ENCODE results near the gene KDM5B.
"Not testable (repeated sequence)": the region's sequence is repeated elsewhere in the genome, so short reads cannot be mapped to it uniquely, and the experiment has no call there.

The KDM5B gene

GRCh38 chr1:202794051-202794740, 14.0 kb downstream of the KDM5B start:
- H3K4me3 ChIP-seq (ENCODE audit: low read depth, low read length): no peak overlapping the region

DNA sequence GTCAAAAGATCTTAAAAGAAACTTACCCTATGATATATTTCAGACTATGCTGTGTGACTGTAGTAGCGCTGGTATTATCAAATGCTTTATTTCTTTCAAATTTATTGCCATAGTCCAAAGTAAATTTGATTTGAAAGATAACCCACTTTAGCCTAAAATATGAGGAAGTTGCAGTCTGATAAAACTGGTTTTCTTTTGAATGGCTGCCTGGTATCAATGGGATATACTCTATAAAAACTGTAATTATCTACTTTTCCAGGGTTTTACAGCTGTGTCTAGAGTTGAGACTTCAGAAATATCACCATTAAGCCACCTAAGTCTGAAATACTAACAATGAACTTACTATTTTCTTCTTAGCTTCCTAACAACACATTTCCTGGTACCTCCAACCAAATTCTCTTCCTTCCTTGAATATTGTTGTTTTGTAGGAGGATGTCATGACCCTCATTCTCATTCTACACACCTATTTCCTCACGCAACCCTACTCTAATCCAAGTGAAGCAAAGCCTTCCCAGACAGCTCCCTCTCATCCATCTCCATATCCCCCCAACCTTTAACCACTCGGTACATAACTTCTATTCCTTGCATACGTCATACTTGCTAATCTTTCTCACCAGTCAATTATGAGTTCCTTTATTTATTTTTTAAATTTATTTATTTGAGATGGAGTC, 17.0 kb downstream of the KDM5B start:
- H3K4me3 ChIP-seq (ENCODE audit: low read depth, low read length): no peak overlapping the region

- H3K4me3 ChIP-seq (ENCODE audit: low read depth, low read length): no peak overlapping the region
Observed at GRCh38 chr1:202788800-202789199, 19.4 kb downstream of the KDM5B start.

DNA sequence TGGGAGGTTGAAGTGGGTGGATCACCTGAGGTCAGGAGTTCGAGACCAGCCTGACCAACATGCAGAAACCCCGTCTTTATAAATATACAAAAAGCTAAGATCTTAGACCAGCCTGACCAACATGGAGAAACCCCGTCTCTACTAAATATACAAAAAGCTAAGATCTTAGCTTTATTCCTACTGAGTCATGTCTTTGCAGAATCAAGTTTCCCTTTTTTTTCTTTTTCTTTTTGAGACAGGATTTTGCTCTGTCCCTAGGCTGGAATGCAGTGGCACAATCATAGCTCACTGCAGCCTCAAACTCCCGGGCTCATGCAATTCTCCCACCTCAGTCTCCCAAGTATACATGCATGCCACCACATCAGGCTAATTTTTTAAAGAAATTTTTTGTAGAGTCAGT, 21.4 kb downstream of the KDM5B start:
- H3K4me3 ChIP-seq (ENCODE audit: low read depth, low read length): no peak overlapping the region

GRCh38 chr1:202781180-202781579, 27.0 kb downstream of the KDM5B start:
- no peak overlapping the region for H3K4me3 ChIP-seq (ENCODE audit: low read depth, low read length)

DNA sequence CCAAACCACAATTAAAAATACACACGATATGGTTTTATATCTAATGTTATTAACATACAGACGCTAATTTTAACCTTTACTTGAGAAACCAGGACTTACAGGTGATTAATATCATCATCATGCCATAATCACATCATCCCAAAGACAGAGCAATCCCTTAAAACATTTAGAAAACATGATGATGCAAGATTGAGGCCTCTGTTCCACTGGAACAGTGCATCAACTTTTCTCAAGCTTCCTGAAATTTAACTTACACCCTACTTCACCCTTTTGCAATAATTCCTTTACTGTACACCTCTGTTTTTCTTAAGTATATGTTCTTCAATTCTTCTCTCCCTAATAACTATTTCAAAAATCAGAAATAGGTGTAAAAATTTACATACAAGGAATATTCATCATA, 38.1 kb downstream of the KDM5B start:
- no peak overlapping the region for H3K4me3 ChIP-seq (ENCODE audit: low read depth, low read length)

- no peak overlapping the region for H3K4me3 ChIP-seq (ENCODE audit: low read depth, low read length)
Observed at GRCh38 chr1:202765721-202766120, 42.5 kb downstream of the KDM5B start.

GRCh38 chr1:202762019-202762418, 46.2 kb downstream of the KDM5B start:
- H3K4me3 ChIP-seq (ENCODE audit: low read depth, low read length): no peak overlapping the region

DNA sequence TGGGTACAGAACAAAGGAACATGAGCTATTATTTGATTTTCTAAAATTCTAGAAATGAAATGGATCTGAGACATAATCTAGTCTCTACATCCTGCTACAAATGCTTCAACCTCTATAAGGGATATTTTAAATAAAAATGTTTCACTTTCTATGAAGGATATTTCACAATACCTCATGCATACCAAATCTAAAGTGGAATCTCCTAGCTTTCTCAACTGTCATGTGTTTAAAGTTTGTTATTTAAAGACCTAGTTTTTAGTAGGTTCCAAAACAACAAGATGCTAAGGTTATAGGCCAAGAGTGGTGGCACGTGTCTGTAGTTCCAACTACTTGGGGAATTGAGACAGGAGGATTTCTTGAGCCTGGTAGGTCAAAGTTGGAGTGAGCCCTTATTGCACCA, 47.6 kb downstream of the KDM5B start:
- H3K4me3 ChIP-seq (ENCODE audit: low read depth, low read length): no peak overlapping the region

GRCh38 chr1:202756391-202756790, 51.8 kb downstream of the KDM5B start:
- no peak overlapping the region for H3K4me3 ChIP-seq (ENCODE audit: low read depth, low read length)

- H3K4me3 ChIP-seq (ENCODE audit: low read depth, low read length): no peak overlapping the region
Observed at GRCh38 chr1:202754293-202754692, 53.9 kb downstream of the KDM5B start.

DNA sequence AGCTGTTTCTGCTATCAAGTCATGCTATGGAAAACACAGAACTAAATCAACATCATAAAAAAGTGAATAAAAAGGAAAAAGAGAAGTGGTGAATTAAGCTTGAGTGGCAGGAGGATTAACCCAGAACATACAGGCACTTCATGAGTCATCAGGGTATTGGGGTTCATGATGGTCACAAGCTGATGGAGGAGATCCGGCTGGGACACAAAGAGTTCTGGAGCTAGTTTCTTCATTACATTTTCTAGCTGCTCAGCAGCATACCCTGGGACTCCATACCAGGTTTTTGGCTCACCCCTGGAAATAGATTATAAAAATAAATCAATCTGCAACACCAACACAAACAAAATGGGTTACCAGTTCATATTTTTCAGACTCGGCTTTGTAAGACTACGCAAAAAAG, 55.4 kb downstream of the KDM5B start:
- no peak overlapping the region for H3K4me3 ChIP-seq (ENCODE audit: low read depth, low read length)

DNA sequence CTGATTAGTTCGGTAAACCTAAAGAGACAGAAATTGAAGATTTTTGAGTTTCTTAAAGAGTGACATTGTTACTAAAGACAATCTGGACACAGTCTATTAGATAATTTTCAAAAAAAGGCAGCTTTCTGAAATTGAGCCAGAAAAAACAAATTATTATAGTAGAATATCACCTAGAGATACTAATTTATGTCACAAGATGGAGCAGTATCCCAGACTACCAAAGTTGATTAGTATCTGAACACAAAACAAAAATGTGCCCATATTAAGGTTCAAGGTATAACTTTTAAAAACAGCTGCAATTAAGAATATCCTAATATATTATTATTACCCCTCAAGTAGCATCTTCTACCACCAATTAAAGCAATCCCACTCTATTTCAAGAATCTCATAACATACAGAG, 57.5 kb downstream of the KDM5B start:
- no peak overlapping the region for H3K4me3 ChIP-seq (ENCODE audit: low read depth, low read length)

GRCh38 chr1:202750024-202750423, 58.2 kb downstream of the KDM5B start:
- H3K4me3 ChIP-seq (ENCODE audit: low read depth, low read length): no peak overlapping the region

- H3K4me3 ChIP-seq (ENCODE audit: low read depth, low read length): no peak overlapping the region
Observed at GRCh38 chr1:202745323-202745888, 62.8 kb downstream of the KDM5B start.

DNA sequence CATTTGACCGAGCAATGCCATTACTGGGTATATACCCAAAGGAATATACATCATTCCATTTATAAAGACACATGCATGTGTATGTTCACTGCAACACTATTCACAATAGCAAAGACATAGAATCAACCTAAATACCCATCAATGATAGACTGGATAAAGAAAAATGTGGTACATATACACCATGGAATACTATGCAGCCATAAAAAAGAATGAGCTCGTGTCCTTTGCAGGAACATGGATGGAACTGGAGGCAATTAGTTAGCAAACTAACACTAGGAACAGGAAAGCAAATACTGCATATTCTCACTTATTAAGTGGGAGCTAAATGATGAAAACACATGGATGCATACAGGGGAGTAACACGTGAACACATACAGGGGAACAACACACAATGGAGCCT, 63.5 kb downstream of the KDM5B start:
- not testable (repeated sequence) for H3K4me3 ChIP-seq (ENCODE audit: low read depth, low read length)

GRCh38 chr1:202742496-202742895, 65.7 kb downstream of the KDM5B start:
- H3K4me3 ChIP-seq (ENCODE audit: low read depth, low read length): no peak overlapping the region

- no peak overlapping the region for H3K4me3 ChIP-seq (ENCODE audit: low read depth, low read length)
Observed at GRCh38 chr1:202733251-202733650, 75.0 kb downstream of the KDM5B start.

- H3K4me3 ChIP-seq (ENCODE audit: low read depth, low read length): no peak overlapping the region
Observed at GRCh38 chr1:202728951-202729350, 79.3 kb downstream of the KDM5B start.

DNA sequence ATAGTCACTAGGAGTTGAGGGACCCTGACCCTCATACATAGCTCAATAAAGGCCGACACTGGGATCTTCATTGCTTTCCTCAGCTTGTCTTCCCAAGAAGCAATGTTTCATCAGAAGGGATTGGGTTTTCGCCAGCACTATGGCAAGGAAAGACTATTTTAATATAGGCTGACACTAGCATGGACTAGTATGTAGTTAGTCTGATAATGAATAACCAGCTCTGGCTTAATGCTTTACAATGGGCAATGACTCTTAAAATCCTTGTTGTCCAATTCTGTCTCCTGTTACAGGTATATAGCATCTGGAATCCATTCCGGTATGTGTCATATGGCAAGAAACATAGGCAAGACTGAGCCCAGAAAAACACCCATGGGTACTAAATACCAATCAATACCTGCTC, 82.7 kb downstream of the KDM5B start:
- H3K4me3 ChIP-seq (ENCODE audit: low read depth, low read length): no peak overlapping the region

GRCh38 chr1:202723708-202724107, 84.5 kb downstream of the KDM5B start:
- no peak overlapping the region for H3K4me3 ChIP-seq (ENCODE audit: low read depth, low read length)

DNA sequence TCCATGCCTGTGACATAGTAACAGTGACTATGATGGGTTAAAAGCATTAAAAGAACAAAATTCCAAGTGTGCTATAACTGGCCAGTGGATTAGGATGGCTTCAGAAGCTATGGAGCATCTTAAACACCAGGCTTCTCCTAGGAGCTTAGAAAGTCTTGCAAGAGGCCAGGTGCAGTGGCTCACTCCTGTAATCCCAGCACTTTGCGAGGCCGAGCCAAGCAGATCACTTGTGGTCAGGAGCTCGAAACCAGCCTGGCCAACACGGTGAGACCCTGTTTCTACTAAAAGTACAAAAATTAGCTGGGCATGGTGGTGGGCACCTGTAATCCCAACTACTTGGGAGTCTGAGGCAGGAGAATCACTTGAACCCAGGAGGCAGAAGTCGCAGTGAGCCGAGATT, 85.2 kb downstream of the KDM5B start:
- H3K4me3 ChIP-seq (ENCODE audit: low read depth, low read length): not testable (repeated sequence)

Measured in iPS-11a (cell line).